ENCODE data around the gene PTGFR.

Gene PTGFR

DNA sequence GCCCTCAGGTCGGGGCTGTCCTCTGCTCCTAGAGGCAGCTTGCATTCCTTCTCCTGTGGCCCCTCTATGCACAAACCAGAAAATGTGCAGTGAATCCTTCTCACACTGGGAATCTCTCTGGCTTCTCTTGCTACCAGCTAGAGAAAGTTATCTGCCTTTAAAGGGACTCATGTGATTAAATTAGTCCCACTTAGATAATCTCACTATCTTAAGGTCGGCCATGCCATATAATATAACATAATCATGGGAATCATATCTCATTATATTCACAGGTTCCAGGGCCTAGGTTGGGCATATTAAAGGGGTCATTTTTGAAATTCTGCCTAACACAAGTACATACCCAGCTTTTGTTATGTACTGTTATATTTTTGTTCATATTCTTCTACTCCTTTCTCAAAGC lies 31.4 kb downstream of the PTGFR start:
- DNase-seq: no peak

GRCh38 chr1:78526496-78526895 lies 35.7 kb downstream of the PTGFR start:
- DNase-seq: no peak

DNA sequence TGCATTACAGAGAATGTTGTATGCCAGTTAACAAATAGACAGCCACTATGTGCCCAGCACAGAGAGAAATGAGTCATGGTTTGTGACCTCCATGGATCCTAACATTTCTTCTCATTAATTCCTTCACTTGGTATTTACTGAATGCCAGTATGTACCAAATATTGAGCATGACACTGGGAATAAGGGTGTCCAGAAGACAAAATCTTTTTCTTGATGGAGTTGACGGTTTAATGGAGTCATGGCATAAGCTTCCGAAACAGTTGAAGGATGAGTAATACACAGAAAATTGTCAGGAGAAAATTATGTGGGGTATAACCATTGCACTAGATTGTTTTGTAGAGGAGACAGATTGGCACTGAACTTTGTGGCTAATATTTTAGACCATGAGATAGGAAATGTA lies 36.9 kb downstream of the PTGFR start:
- DNase-seq: no peak

GRCh38 chr1:78533527-78533926 lies 42.8 kb downstream of the PTGFR start:
- DNase-seq: no peak

DNA sequence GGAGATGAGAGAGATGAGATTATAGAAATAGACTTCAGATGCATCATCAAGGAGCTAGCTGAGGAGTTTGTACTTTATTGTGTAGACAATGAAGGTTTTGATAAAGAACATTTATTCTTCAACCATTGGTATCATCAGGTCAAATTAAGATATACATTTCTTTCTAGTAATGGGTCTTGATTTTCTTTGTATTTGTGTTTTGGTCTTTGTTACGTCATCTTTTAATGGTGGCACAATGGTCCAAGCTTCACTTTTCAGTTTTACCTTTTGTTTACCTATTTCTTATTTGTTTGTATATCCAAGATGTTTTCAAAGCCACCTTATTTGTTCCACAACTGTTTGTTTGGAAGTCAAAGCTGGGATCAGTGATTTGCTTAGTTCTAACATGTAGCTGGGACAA lies 44.5 kb downstream of the PTGFR start:
- no peak for DNase-seq

DNA sequence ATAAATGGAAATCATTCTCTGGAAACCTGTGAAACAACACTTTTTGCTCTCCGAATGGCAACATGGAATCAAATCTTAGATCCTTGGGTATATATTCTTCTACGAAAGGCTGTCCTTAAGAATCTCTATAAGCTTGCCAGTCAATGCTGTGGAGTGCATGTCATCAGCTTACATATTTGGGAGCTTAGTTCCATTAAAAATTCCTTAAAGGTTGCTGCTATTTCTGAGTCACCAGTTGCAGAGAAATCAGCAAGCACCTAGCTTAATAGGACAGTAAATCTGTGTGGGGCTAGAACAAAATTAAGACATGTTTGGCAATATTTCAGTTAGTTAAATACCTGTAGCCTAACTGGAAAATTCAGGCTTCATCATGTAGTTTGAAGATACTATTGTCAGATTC lies 45.7 kb downstream of the PTGFR start:
- no peak for DNase-seq

DNA sequence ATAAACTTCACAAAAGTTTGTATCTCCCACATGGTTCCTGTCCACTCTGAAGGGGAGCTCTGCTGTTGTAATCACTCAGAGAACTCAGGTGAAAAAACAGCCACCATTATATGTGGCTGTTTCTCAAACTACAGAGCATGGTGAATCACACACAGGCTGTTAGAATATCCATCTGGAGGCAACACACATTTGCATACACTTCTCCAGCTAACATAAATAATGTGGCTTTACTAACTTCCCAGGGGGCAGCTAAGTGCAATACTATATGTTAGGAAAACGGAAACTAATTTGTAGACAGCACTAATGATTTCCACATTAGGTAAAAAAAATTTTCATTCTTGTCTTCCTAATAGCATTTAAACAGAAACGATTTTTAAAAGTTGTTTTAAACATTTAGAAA lies 49.3 kb downstream of the PTGFR start:
- DNase-seq: no peak

DNA sequence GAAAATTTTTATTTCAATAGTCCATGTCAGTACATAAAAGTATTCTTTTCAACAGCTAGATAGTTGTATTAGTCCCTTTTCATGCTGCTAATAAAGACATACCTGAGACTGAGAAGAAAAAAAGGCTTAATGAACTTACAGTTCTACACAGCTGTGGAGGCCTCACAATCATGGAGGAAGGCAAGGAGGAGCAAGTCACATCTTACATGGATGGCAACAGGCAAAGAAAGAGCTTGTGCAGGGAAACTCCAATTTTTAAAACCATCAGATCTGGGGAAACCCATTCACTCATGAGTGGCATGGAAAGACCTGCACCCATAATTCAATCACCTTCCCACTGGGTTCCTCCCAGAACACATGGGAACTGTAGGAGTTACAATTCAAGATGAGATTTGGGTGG lies 50.7 kb downstream of the PTGFR start:
- no peak for DNase-seq

DNA sequence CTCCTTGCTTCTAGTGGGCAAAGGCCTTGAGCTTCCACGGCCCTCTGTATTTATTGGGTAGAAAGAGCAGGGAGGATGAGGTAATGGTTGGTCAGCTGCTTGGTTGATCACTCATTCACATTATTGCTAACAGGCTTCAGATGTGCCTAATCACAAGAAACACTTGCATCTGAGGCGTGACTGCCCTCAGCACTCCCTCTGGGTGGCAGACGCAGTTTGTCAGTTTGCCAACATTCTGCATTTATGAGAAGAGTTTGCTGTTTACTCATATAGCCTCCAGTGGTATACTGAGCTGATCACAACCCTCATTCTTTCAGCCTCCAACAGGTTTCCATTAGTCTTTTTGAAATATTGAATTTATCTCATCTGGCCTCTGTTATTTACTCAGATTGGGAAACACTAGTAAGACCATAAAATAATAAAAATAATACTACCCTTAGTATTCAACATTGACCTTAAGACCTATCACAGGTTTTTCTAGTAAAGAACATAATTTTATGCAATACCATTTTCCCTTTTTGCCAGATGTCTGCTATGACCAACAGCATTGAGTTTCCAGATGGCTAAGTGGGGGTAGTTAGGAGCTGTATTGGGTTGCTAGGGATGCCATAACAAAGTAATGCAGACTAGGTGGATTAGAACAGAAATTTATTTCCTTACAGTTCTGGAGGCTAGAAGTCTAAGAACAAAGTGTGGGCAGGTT lies 53.3 kb downstream of the PTGFR start:
- DNase-seq: no peak

DNA sequence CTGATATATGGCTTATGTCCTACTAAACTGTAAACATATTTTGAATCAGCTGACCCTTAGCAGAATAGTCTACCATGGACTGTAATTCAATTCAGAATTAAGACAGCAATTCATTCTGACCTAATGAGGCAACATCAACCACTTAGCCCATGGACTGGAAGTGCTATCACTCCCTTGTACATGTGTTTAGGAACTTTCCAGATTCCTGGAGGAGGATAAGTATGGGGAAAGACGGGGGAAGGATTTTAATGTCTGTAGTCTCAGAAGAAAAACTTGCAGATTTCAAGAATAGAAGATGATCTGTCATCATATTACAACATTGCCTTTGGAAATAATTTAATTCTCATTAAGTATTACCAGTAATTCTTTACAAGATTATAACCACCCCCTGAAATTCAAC lies 56.3 kb downstream of the PTGFR start:
- DNase-seq: no peak

DNA sequence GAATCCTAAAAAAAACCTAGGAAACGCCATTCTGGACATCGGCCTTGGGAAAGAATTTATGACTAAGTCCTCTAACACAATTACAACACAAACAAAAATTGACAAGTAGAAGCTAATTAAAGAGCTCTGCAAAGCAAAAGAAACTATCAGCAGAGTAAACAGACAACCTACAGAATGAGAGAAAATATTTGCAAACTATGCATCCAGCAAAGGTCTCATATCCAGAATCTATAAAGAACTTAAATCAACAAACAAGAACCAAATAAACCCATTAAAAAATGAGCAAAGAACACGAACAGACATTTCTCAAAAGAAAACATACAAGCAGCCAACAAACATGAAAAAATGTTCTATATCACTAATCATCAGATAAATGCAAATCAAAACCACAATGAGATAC lies 58.6 kb downstream of the PTGFR start:
- no peak for DNase-seq

DNA sequence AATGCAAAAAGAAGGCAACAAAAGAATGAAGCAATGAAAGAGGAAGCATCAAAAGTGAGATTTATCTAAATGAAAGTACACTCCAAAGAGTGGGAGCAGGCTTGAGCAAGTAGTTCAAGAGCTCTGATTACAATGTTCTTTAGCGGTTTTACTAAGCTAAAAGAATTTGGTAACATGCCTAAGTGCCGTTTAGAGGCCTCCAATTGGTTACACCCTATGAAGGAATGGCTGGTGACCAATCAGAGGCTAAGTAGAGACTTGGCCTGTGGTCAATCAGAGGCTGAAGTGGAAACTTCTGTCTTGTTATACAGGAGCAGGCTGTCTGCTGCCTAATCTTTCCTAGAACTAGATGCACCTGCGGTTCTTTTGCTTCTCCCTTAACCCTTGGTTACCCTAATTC lies 59.1 kb downstream of the PTGFR start:
- no peak for DNase-seq

GRCh38 chr1:78553859-78554258 lies 63.1 kb downstream of the PTGFR start:
- DNase-seq: no peak

GRCh38 chr1:78554840-78555239 lies 64.1 kb downstream of the PTGFR start:
- DNase-seq: no peak

GRCh38 chr1:78559680-78560079 lies 68.9 kb downstream of the PTGFR start:
- DNase-seq: no peak

- no peak for DNase-seq
Measured at GRCh38 chr1:78560811-78561210, 70.0 kb downstream of the PTGFR start.

- no peak for DNase-seq
Measured at GRCh38 chr1:78561856-78562255, 71.1 kb downstream of the PTGFR start.

GRCh38 chr1:78565393-78565792 lies 74.6 kb downstream of the PTGFR start:
- no peak for DNase-seq

- DNase-seq: no peak
Measured at GRCh38 chr1:78570539-78570938, 79.8 kb downstream of the PTGFR start.

DNA sequence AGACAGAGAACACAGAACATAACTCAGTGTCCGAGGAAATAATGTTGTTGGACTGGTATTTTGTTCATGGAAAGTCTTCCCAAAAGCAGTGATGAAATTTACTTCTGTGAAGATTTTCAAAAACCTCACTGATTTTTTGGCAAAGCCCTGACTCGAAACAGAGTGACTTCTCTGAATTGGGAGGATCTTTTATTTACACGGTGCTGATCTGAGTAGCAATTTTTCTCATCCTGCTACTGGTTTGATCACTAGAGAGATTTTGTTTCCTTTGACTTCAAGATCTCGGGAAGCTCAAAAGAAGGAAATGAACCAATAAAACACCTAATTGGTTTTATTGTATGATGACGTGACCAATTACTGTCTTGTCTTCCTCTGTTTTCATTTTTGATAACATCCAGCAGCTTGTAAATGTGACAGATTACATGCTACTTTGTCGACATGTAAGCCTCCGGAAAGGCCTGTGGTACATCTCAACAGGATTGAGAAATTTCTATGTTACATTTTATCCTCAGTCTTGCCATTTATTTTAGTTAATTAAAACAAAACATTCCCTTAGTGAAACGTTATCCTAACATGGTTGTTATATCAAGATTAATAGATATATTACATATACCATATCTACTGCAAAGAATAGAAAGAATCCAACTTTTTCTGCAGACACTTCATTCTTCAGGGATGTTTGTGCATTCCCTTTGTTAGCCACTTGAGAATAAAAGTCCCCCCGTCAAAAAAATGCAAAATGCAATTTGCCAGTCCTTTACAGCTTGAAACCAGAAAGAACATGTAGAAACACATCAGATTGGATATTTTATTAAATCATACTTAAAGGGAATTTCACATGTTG lies 86.7 kb downstream of the PTGFR start:
- DNase-seq: no peak

DNA sequence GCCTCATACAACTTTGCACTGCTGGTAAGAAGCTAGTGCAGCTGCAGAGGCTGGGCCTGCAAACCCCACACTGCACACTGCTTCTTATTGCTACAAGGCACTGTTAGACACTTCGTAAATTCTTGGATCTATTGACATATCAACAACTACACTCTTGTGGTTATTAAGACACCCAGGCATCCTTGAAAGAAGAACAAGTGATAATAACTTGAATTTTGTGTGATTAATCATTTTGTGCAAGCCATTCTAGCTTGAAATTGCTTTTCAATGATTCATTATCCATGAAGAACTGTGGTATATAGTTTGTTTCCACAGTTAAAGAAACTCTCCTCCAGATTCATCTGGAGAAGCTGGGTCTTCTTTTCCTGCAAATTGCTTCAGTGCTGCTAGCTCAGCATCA lies 95.8 kb downstream of the PTGFR start:
- DNase-seq: no peak

DNA sequence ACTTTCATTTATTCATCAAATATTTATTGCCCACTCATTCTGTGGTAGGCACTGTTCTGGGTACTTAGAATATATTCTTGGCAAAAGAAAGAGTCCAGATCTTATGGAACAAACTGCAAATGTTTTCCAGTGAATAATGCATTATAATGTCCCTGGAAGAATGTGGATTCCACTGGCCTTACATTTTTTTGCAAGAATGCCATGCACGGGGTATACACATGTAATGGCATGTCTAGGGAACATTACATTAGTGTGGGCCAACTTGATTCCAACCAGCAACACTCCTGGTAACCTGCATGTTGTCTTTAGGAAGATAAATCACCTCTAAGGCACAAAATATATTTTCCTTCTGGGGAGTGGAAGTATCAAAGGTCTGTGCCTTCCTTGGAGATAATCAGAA lies 96.4 kb downstream of the PTGFR start:
- DNase-seq: no peak
